EH (cell line): Measurements from ENCODE around the gene CCDC121.
"Not testable (repeated sequence)": the region's sequence is repeated elsewhere in the genome, so short reads cannot be mapped to it uniquely, and the experiment has no call there.

Experiments
- DNase-seq: peaks from one replicate; pipeline ENCODE4 v3.0.0-alpha.2; 2015; ENCODE audit warnings: low read depth

The CCDC121 gene

GRCh38 chr2:27636766-27637165 lies 8.0 kb upstream of the CCDC121 start:
- DNase-seq: no peak

- no peak for DNase-seq
These were observed 5.5 kb upstream of the CCDC121 start for GRCh38 chr2:27634291-27634690.

GRCh38 chr2:27630257-27630656 lies 1.4 kb upstream of the CCDC121 start:
- not testable (repeated sequence) for DNase-seq

- DNase-seq: peak; percentile 91
These were observed 647 bp downstream of the CCDC121 start for GRCh38 chr2:27627963-27628766.

GRCh38 chr2:27626921-27627320 lies 1.9 kb downstream of the CCDC121 start:
- peak; percentile 41 for DNase-seq

- not testable (repeated sequence) for DNase-seq
These were observed 2.5 kb downstream of the CCDC121 start for GRCh38 chr2:27626323-27626722.

GRCh38 chr2:27624943-27625342 lies 3.9 kb downstream of the CCDC121 start:
- no peak for DNase-seq

- peak; percentile 97 for DNase-seq
These were observed 5.9 kb downstream of the CCDC121 start for GRCh38 chr2:27622921-27623384.

GRCh38 chr2:27621524-27621923 lies 7.3 kb downstream of the CCDC121 start:
- DNase-seq: no peak

GRCh38 chr2:27615316-27615715 lies 13.5 kb downstream of the CCDC121 start:
- no peak for DNase-seq

- DNase-seq: no peak
These were observed 14.8 kb downstream of the CCDC121 start for GRCh38 chr2:27613985-27614384.

GRCh38 chr2:27606611-27607010 lies 22.2 kb downstream of the CCDC121 start:
- peak; percentile 73 for DNase-seq

GRCh38 chr2:27596627-27597026 lies 32.2 kb downstream of the CCDC121 start:
- DNase-seq: peak; percentile 36

- not testable (repeated sequence) for DNase-seq
These were observed 33.4 kb downstream of the CCDC121 start for GRCh38 chr2:27595412-27595811.

- not testable (repeated sequence) for DNase-seq
These were observed 34.6 kb downstream of the CCDC121 start for GRCh38 chr2:27594020-27594703.

GRCh38 chr2:27593240-27593639 lies 35.6 kb downstream of the CCDC121 start:
- DNase-seq: no peak

GRCh38 chr2:27591745-27592144 lies 37.1 kb downstream of the CCDC121 start:
- DNase-seq: peak; percentile 61

- DNase-seq: peak; percentile 57
These were observed 40.5 kb downstream of the CCDC121 start for GRCh38 chr2:27588308-27588707.

- no peak for DNase-seq
These were observed 41.8 kb downstream of the CCDC121 start for GRCh38 chr2:27587025-27587424.

- no peak for DNase-seq
These were observed 44.2 kb downstream of the CCDC121 start for GRCh38 chr2:27584597-27584996.

- peak; percentile 31 for DNase-seq
These were observed 45.4 kb downstream of the CCDC121 start for GRCh38 chr2:27583390-27583915.

GRCh38 chr2:27582695-27583389 lies 46.0 kb downstream of the CCDC121 start, which contains the start of gene ZNF512:
ZNF512 (plus strand) TSS chr2:27583042; CDS start chr2:27583113, 71 bp downstream.
- peak; percentile 94 for DNase-seq
